Measurements from ENCODE around the gene RNF187.

RNF187 gene

GRCh38 chr1:228487336-228488124, at the start of gene RNF187:
TSS of gene RNF187 (plus strand) at chr1:228487382.
- DNase-seq = no peak

GRCh38 chr1:228437424-228437962, 49.7 kb upstream of the RNF187 start:
- DNase-seq = no peak

GRCh38 chr1:228438266-228438665, 48.9 kb upstream of the RNF187 start:
- no peak for DNase-seq

- no peak for DNase-seq
These were observed 46.3 kb upstream of the RNF187 start for GRCh38 chr1:228440761-228441500.

- DNase-seq = no peak
These were observed 43.8 kb upstream of the RNF187 start for GRCh38 chr1:228443395-228443794.

- no peak for DNase-seq
These were observed 41.7 kb upstream of the RNF187 start for GRCh38 chr1:228445490-228445842.

- DNase-seq = no peak
These were observed 41.1 kb upstream of the RNF187 start for GRCh38 chr1:228445843-228446650.

- DNase-seq = no peak
These were observed 40.3 kb upstream of the RNF187 start for GRCh38 chr1:228446852-228447251.

- no peak for DNase-seq
These were observed 38.8 kb upstream of the RNF187 start for GRCh38 chr1:228448372-228448771.

GRCh38 chr1:228450200-228450599, 37.0 kb upstream of the RNF187 start:
- DNase-seq = no peak

GRCh38 chr1:228452194-228453021, 34.8 kb upstream of the RNF187 start:
- DNase-seq = no peak

- DNase-seq = no peak
These were observed 34.1 kb upstream of the RNF187 start for GRCh38 chr1:228453022-228453560.

- no peak for DNase-seq
These were observed 33.6 kb upstream of the RNF187 start for GRCh38 chr1:228453614-228454013.

GRCh38 chr1:228454238-228454637, 32.9 kb upstream of the RNF187 start:
- DNase-seq = no peak

GRCh38 chr1:228455715-228456114, 31.5 kb upstream of the RNF187 start:
- no peak for DNase-seq

- no peak for DNase-seq
These were observed 30.7 kb upstream of the RNF187 start for GRCh38 chr1:228456252-228457016.

- DNase-seq = no peak
These were observed 30.2 kb upstream of the RNF187 start for GRCh38 chr1:228457017-228457395.

GRCh38 chr1:228457396-228458176, 29.6 kb upstream of the RNF187 start:
- peak; percentile 100 for DNase-seq

GRCh38 chr1:228459091-228459993, 27.8 kb upstream of the RNF187 start:
- peak; percentile 39 for DNase-seq
